WTC11 (cell line): Measurements from ENCODE around the gene OXSM. TPM values are rescaled to one million over a fixed set of nuclear protein-coding genes. Genes with fewer than 3 reads are reported as not detected.

Source experiments
- ATAC-seq: fragments of 200-7000 bp; cut with Tn5 transposase; 2 replicates; pipeline ENCODE4 v1.10.0; 2021; ENCODE audit warnings: mild to moderate bottlenecking, moderate library complexity
- CTCF ChIA-PET: fragments of 300-600 bp; sonication (Branson Sonifier 250); formaldehyde crosslinking; loops from one replicate; lab custom pipeline; 2021; ENCODE audit warnings: antibody characterized with exemption; lab: Charles Lee
- POLR2A ChIA-PET: fragments of 350-600 bp; sonication (Branson Sonifier 250); formaldehyde crosslinking; loops from one replicate; lab custom pipeline; 2021; ENCODE audit warnings: antibody characterized with exemption; lab: Charles Lee
- DNase-seq: peaks from one replicate; pipeline ENCODE4 v3.0.0; 2021; ENCODE audit warnings: low spot score
- H3K27ac Mint-ChIP-seq: 2 replicates; pipeline ENCODE4 v1.8.0; 2021; ENCODE audit warnings: mixed read lengths
- H3K27me3 Mint-ChIP-seq: 2 replicates; pipeline ENCODE4 v1.8.0; 2021; ENCODE audit warnings: low read depth, mild to moderate bottlenecking, moderate library complexity, mixed read lengths
- H3K36me3 Mint-ChIP-seq: 2 replicates; pipeline ENCODE4 v1.8.0; 2021; ENCODE audit warnings: mixed read lengths
- H3K4me1 Mint-ChIP-seq: 2 replicates; pipeline ENCODE4 v1.8.0; 2022; ENCODE audit warnings: mixed read lengths
- H3K4me3 Mint-ChIP-seq: 2 replicates; pipeline ENCODE4 v1.8.0; 2021; ENCODE audit warnings: mild to moderate bottlenecking, moderate library complexity, mixed read lengths
- H3K9me3 Mint-ChIP-seq: 2 replicates; pipeline ENCODE4 v1.8.0; 2021; ENCODE audit warnings: mixed read lengths
- ATF6 ChIP-seq: sonication (generic); formaldehyde crosslinking; IDR thresholded peaks from 2 replicates; pipeline ENCODE4 v1.8.1; 2023; ENCODE audit warnings: mild to moderate bottlenecking, missing genetic modification reagents
- CREM ChIP-seq: sonication (generic); formaldehyde crosslinking; IDR thresholded peaks from 2 replicates; pipeline ENCODE4 v1.8.1; 2022; ENCODE audit warnings: mild to moderate bottlenecking, missing genetic modification reagents, moderate library complexity
- CTCF ChIP-seq: fragments of 200-600 bp; IDR thresholded peaks from 2 replicates; pipeline ENCODE4 v1.8.0; 2022; ENCODE audit warnings: antibody characterized with exemption
- E2F1 ChIP-seq: sonication (generic); formaldehyde crosslinking; IDR thresholded peaks from 2 replicates; pipeline ENCODE4 v1.8.0; 2022; ENCODE audit warnings: mild to moderate bottlenecking, missing genetic modification reagents
- MYBL2 ChIP-seq: sonication (generic); formaldehyde crosslinking; IDR thresholded peaks from 2 replicates; pipeline ENCODE4 v1.8.1; 2023; ENCODE audit warnings: mild to moderate bottlenecking, moderate library complexity, missing genetic modification reagents
- PRRX2 ChIP-seq: fragments of 250-450 bp; sonication (Bioruptor Pico); IDR thresholded peaks from 2 replicates; pipeline ENCODE4 v1.8.0; 2021; ENCODE audit warnings: mild to moderate bottlenecking
- SOX15 ChIP-seq: fragments of 250-450 bp; sonication (Bioruptor Pico); IDR thresholded peaks from 2 replicates; pipeline ENCODE4 v1.9.0; 2021; ENCODE audit warnings: mild to moderate bottlenecking
- USF1 ChIP-seq: sonication (generic); formaldehyde crosslinking; IDR thresholded peaks from 2 replicates; pipeline ENCODE4 v1.8.0; 2022; ENCODE audit warnings: mild to moderate bottlenecking, missing genetic modification reagents
- total RNA-seq: library from RNA; stranded (reverse); gene quantifications from 3 replicates; pipeline ENCODE4 v1.2.3, GENCODE V29; 2021
- TF ChIP-seq, protein P1 (sequence below): sonication (generic); formaldehyde crosslinking; IDR thresholded peaks from 2 replicates; pipeline ENCODE4 v1.8.0; 2022; ENCODE audit warnings: missing genetic modification reagents
- TF ChIP-seq, protein P2 (sequence below): fragments of 250-450 bp; sonication (Bioruptor Pico); IDR thresholded peaks from 2 replicates; pipeline ENCODE4 v2.1.2; 2022; ENCODE audit warnings: mild to moderate bottlenecking, moderate library complexity
- TF ChIP-seq, protein P3 (sequence below): sonication (generic); formaldehyde crosslinking; IDR thresholded peaks from 2 replicates; pipeline ENCODE4 v1.8.1; 2022; ENCODE audit warnings: missing genetic modification reagents, borderline replicate concordance

The OXSM gene
- total RNA-seq, 1 experiment from 2014 or later = 2.7 TPM

DNA sequence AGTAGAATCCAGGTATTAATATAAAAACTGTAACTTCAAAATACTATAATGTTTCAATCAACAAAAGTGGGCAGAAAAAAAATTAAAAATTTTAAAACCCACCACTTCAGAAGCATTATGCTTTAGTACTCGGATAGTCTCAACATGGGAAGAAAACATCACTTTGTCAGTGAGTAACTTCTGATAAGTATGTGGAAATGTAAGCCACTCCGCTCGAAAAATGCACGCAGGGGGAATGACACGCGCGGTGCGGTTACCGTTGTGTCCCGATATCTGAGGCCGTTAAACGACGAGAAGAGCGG lies 7.3 kb upstream of the OXSM start:
- H3K9me3 Mint-ChIP-seq = no peaks in the 10 kb centered on the region
- peaks cover 7% of the 10 kb centered on the region for H3K27me3 Mint-ChIP-seq
- peaks cover 38% of the 10 kb centered on the region for H3K4me1 Mint-ChIP-seq
- DNase-seq = no peak
- TF ChIP-seq E2F1 (CRISPR knock-in tag) (no peak), PRRX2 (CRISPR knock-in tag) (no peak), MYBL2 (CRISPR knock-in tag) (no peak), USF1 (no peak), SOX15 (no peak), ATF6 (CRISPR knock-in tag) (no peak), CREM (no peak), CTCF (no peak)
- TF ChIP-seq, protein P1, sequence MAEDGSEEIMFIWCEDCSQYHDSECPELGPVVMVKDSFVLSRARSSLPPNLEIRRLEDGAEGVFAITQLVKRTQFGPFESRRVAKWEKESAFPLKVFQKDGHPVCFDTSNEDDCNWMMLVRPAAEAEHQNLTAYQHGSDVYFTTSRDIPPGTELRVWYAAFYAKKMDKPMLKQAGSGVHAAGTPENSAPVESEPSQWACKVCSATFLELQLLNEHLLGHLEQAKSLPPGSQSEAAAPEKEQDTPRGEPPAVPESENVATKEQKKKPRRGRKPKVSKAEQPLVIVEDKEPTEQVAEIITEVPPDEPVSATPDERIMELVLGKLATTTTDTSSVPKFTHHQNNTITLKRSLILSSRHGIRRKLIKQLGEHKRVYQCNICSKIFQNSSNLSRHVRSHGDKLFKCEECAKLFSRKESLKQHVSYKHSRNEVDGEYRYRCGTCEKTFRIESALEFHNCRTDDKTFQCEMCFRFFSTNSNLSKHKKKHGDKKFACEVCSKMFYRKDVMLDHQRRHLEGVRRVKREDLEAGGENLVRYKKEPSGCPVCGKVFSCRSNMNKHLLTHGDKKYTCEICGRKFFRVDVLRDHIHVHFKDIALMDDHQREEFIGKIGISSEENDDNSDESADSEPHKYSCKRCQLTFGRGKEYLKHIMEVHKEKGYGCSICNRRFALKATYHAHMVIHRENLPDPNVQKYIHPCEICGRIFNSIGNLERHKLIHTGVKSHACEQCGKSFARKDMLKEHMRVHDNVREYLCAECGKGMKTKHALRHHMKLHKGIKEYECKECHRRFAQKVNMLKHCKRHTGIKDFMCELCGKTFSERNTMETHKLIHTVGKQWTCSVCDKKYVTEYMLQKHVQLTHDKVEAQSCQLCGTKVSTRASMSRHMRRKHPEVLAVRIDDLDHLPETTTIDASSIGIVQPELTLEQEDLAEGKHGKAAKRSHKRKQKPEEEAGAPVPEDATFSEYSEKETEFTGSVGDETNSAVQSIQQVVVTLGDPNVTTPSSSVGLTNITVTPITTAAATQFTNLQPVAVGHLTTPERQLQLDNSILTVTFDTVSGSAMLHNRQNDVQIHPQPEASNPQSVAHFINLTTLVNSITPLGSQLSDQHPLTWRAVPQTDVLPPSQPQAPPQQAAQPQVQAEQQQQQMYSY (CRISPR knock-in tag) = no peak
- TF ChIP-seq, protein P2, sequence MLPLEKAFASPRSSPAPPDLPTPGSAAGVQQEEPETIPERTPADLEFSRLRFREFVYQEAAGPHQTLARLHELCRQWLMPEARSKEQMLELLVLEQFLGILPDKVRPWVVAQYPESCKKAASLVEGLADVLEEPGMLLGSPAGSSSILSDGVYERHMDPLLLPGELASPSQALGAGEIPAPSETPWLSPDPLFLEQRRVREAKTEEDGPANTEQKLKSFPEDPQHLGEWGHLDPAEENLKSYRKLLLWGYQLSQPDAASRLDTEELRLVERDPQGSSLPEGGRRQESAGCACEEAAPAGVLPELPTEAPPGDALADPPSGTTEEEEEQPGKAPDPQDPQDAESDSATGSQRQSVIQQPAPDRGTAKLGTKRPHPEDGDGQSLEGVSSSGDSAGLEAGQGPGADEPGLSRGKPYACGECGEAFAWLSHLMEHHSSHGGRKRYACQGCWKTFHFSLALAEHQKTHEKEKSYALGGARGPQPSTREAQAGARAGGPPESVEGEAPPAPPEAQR = no peak
- TF ChIP-seq, protein P3, sequence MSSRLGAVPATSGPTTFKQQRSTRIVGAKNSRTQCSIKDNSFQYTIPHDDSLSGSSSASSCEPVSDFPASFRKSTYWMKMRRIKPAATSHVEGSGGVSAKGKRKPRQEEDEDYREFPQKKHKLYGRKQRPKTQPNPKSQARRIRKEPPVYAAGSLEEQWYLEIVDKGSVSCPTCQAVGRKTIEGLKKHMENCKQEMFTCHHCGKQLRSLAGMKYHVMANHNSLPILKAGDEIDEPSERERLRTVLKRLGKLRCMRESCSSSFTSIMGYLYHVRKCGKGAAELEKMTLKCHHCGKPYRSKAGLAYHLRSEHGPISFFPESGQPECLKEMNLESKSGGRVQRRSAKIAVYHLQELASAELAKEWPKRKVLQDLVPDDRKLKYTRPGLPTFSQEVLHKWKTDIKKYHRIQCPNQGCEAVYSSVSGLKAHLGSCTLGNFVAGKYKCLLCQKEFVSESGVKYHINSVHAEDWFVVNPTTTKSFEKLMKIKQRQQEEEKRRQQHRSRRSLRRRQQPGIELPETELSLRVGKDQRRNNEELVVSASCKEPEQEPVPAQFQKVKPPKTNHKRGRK (CRISPR knock-in tag) = no peak
- H3K4me3 Mint-ChIP-seq = peak overlapping the region; percentile 83
- ChIA-PET POLR2A (interaction anchor here (0.8 to 2.0 kb wide), 7 partner anchors 28 to 134 kb away, joined by 3 to 8 read pairs (median 4); no protein-coding TSS in a partner anchor), CTCF (interaction anchor here (1.3 to 1.9 kb wide), 2 partner anchors 74 to 335 kb away, joined by 4 to 9 read pairs; no protein-coding TSS in a partner anchor)
- ATAC-seq = no peak
- H3K27ac Mint-ChIP-seq = no peak overlapping the region
- H3K36me3 Mint-ChIP-seq = peaks cover 8% of the 10 kb centered on the region
